ENCODE measurements around the gene PRXL2C. TPM values are rescaled to one million over a fixed set of nuclear protein-coding genes. Genes with fewer than 3 reads are reported as not detected.
"Not testable (repeated sequence)": the region's sequence is repeated elsewhere in the genome, so short reads cannot be mapped to it uniquely, and the experiment has no call there.

PRXL2C gene
- total and polyA plus RNA-seq, 2 experiments from 2014 or later, result 8.8 to 11.0 TPM

DNA sequence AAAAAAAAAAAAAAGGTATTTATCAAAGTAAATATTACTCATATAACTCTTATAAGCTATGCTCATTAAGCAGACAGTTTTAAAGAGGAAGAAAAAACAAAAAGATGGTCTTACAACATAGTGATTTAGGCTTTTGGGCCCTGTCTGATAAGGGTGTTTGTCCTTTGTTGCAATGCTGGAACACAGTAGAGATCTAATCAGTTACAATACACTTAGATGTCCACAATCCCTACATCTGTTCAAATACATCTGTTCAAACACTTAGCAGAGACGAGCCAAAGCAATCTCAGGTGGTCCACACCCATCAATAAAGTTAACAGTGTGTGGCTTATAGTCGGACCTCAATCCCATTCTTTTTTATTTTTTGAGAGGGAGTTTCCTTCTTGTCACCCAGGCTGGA is 11.0 kb downstream of the PRXL2C start:
- Histone ChIP-seq H3K27ac (no peak overlapping the region), H4K20me1 (ENCODE audit: insufficient read depth, poor library complexity, severe bottlenecking) (no peaks in the 10 kb centered on the region), H3K36me3 (replicated peaks; ENCODE audit: insufficient read depth, low read depth) (no peaks in the 10 kb centered on the region), H3K9me2 (replicated peaks; ENCODE audit: insufficient read depth) (no peaks in the 10 kb centered on the region), H3K79me2 (no peaks in the 10 kb centered on the region), H3K27me3 (no peaks in the 10 kb centered on the region), H3K4me1 (ENCODE audit: insufficient read depth) (no peaks in the 10 kb centered on the region), H3K4me2 (no peak overlapping the region), H2AFZ (no peak overlapping the region), H3K9me3 (ENCODE audit: low read depth) (no peaks in the 10 kb centered on the region), H3K4me3 (no peak overlapping the region)
- no peak for DNase-seq (ENCODE audit: low spot score)
- 64% methylated on average over 2 of the region's 2 CpGs for WGBS (ENCODE audit: low lambda C conversion rate, missing lambda C conversion rate)
- TF ChIP-seq, protein P1, sequence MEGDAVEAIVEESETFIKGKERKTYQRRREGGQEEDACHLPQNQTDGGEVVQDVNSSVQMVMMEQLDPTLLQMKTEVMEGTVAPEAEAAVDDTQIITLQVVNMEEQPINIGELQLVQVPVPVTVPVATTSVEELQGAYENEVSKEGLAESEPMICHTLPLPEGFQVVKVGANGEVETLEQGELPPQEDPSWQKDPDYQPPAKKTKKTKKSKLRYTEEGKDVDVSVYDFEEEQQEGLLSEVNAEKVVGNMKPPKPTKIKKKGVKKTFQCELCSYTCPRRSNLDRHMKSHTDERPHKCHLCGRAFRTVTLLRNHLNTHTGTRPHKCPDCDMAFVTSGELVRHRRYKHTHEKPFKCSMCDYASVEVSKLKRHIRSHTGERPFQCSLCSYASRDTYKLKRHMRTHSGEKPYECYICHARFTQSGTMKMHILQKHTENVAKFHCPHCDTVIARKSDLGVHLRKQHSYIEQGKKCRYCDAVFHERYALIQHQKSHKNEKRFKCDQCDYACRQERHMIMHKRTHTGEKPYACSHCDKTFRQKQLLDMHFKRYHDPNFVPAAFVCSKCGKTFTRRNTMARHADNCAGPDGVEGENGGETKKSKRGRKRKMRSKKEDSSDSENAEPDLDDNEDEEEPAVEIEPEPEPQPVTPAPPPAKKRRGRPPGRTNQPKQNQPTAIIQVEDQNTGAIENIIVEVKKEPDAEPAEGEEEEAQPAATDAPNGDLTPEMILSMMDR (IDR thresholded peaks at IDR 0.05; ENCODE audit: poor library complexity), result no peak
- TF ChIP-seq EZH2 (IDR thresholded peaks at IDR 0.05; ENCODE audit: borderline replicate concordance) (no peak), EZH2phosphoT487 (IDR thresholded peaks at IDR 0.05; ENCODE audit: low read depth, severe bottlenecking, unreplicated experiment) (no peak)

DNA sequence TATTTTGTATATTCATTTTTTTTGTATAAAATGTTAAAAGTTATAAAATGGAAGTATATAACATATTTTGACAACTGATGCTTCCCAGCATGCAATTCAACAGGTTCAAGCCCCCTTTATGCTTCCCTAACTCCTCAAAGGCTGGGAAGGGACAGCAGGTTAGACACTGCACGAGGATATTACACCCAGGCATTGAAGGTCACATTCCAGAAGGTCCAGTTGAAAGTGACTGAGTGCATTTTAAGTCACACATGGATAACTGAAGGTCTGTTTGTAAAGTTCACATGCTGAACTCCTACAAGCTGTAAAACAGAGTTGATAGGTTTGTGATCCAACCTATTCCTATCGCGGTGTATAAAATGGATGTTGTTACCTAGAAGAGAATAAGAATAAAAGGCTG is 13.6 kb downstream of the PRXL2C start:
- no peak for DNase-seq (ENCODE audit: low spot score)

DNA sequence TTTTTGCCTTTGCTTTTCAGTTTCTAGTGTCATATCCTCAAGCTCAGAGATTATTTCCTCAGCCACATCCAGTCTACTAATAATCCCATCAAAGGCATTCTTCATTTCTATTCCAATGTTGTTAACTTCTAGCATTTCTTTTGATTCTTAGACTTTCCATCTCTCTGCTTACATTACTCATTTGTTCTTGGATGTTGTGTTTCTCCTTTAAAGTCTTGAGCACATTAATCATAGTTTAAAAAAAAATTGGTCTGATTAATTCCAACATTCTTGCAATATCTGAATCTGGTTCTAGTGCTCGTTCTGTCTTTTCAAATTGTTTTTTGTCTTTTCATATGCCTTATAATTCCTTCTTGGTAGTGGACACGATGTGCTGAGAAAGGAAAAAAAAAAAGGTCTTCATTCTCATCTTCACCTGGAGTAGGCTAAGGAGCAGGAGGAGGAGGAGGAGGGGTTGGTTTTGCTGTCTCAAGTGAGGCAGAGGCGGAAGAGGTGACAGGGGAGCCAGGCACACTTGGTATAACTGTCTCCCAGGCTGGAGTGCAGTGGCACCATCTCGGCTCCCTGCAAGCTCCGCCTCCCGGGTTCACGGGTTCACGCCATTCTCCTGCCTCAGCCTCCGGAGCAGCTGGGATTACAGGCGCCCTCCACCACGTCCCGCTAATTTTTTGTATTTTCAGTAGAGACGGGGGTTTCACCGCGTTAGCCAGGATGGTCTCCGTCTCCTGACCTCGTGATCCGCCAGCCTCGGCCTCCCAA is 16.3 kb downstream of the PRXL2C start:
- no peak for DNase-seq (ENCODE audit: low spot score)
- 92% methylated on average over 19 of the region's 19 CpGs for WGBS (ENCODE audit: low lambda C conversion rate, missing lambda C conversion rate)
- H3K4me1 ChIP-seq (ENCODE audit: insufficient read depth), result no peaks in the 10 kb centered on the region
- no peak overlapping the region for H3K4me2 ChIP-seq
- no peaks in the 10 kb centered on the region for H3K27me3 ChIP-seq
- no peak overlapping the region for H3K4me3 ChIP-seq
- no peak for TF ChIP-seq EZH2phosphoT487 (IDR thresholded peaks at IDR 0.05; ENCODE audit: low read depth, severe bottlenecking, unreplicated experiment)
- TF ChIP-seq EZH2 (IDR thresholded peaks at IDR 0.05; ENCODE audit: borderline replicate concordance), result no peak
- TF ChIP-seq, protein P1 (IDR thresholded peaks at IDR 0.05; ENCODE audit: poor library complexity), result no peak
- H3K27ac ChIP-seq, result no peak overlapping the region
- H4K20me1 ChIP-seq (ENCODE audit: insufficient read depth, poor library complexity, severe bottlenecking), result no peaks in the 10 kb centered on the region
- H2AFZ ChIP-seq, result no peak overlapping the region
- no peaks in the 10 kb centered on the region for H3K79me2 ChIP-seq
- H3K36me3 ChIP-seq (replicated peaks; ENCODE audit: insufficient read depth, low read depth), result no peaks in the 10 kb centered on the region
- H3K9me2 ChIP-seq (replicated peaks; ENCODE audit: insufficient read depth), result no peaks in the 10 kb centered on the region
- H3K9me3 ChIP-seq (ENCODE audit: low read depth), result no peaks in the 10 kb centered on the region

More for the DNA sequence above, 13.6 kb downstream of the PRXL2C start:
- H3K4me1 ChIP-seq (ENCODE audit: insufficient read depth), result no peaks in the 10 kb centered on the region
- no peak for TF ChIP-seq EZH2 (IDR thresholded peaks at IDR 0.05; ENCODE audit: borderline replicate concordance)
- H3K27ac ChIP-seq, result no peak overlapping the region
- no peaks in the 10 kb centered on the region for H3K9me2 ChIP-seq (replicated peaks; ENCODE audit: insufficient read depth)
- no peaks in the 10 kb centered on the region for H4K20me1 ChIP-seq (ENCODE audit: insufficient read depth, poor library complexity, severe bottlenecking)
- H3K36me3 ChIP-seq (replicated peaks; ENCODE audit: insufficient read depth, low read depth), result no peaks in the 10 kb centered on the region
- H2AFZ ChIP-seq, result no peak overlapping the region
- no peak overlapping the region for H3K4me3 ChIP-seq
- no peaks in the 10 kb centered on the region for H3K9me3 ChIP-seq (ENCODE audit: low read depth)
- no peaks in the 10 kb centered on the region for H3K79me2 ChIP-seq
- no peak overlapping the region for H3K4me2 ChIP-seq
- WGBS (ENCODE audit: low lambda C conversion rate, missing lambda C conversion rate), result 81% methylated on average over 3 of the region's 3 CpGs
- no peaks in the 10 kb centered on the region for H3K27me3 ChIP-seq

DNA sequence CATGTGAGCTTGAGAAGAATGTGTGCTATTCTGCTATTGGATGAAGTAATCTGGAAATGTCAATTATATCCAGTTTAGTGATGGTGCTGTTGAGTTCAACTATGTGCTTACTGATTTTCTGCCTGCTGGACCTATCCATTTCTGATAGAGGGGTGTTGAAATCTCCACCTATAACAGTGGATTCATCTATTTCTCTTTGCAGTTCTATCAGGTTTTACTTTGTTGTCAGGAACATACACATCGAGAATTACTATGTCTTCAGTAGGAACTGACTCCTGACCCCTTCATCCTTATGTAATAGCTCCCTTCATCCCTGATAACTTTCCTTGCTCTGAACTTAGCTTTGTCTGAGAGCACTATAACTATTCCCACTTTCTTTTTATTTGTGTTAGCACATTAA is 18.7 kb downstream of the PRXL2C start:
- Histone ChIP-seq H3K79me2 (no peaks in the 10 kb centered on the region), H3K27me3 (no peaks in the 10 kb centered on the region), H4K20me1 (ENCODE audit: insufficient read depth, poor library complexity, severe bottlenecking) (no peaks in the 10 kb centered on the region), H3K9me3 (ENCODE audit: low read depth) (no peaks in the 10 kb centered on the region), H3K4me3 (no peak overlapping the region), H3K4me2 (no peak overlapping the region), H3K27ac (no peak overlapping the region), H2AFZ (no peak overlapping the region), H3K4me1 (ENCODE audit: insufficient read depth) (no peaks in the 10 kb centered on the region), H3K9me2 (replicated peaks; ENCODE audit: insufficient read depth) (no peaks in the 10 kb centered on the region), H3K36me3 (replicated peaks; ENCODE audit: insufficient read depth, low read depth) (no peaks in the 10 kb centered on the region)
- no peak for DNase-seq (ENCODE audit: low spot score)
- TF ChIP-seq EZH2 (IDR thresholded peaks at IDR 0.05; ENCODE audit: borderline replicate concordance) (no peak), EZH2phosphoT487 (IDR thresholded peaks at IDR 0.05; ENCODE audit: low read depth, severe bottlenecking, unreplicated experiment) (no peak)
- TF ChIP-seq, protein P1 (IDR thresholded peaks at IDR 0.05; ENCODE audit: poor library complexity), result no peak
- WGBS (ENCODE audit: low lambda C conversion rate, missing lambda C conversion rate), result 92% methylated on average over 1 of the region's 1 CpG

DNA sequence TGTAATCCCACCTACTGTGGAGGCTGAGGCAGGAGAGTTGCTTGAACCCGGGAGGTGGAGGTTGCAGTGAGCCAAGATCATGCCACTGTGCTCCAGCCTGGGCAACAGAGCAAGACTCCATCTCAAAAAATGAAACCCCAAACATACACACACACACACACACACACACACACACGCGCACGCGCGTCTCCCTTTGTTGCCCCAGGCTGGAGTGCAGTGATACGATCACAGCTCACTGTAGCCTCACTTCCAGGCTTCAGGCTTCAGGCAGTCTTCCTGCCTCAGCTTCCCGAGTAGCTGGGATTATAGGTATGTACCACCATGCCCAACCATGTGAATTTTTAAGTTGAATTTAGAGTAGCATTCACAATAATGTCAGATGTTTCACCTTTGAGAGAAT is 21.5 kb downstream of the PRXL2C start:
- H3K4me1 ChIP-seq (ENCODE audit: insufficient read depth); H4K20me1 ChIP-seq (ENCODE audit: insufficient read depth, poor library complexity, severe bottlenecking); H3K27me3 ChIP-seq; H3K4me3 ChIP-seq; H2AFZ ChIP-seq; H3K36me3 ChIP-seq (replicated peaks; ENCODE audit: insufficient read depth, low read depth); DNase-seq (ENCODE audit: low spot score); H3K9me2 ChIP-seq (replicated peaks; ENCODE audit: insufficient read depth); H3K9me3 ChIP-seq (ENCODE audit: low read depth); H3K4me2 ChIP-seq; H3K27ac ChIP-seq; H3K79me2 ChIP-seq: not testable (repeated sequence)
- 93% methylated on average over 8 of the region's 8 CpGs for WGBS (ENCODE audit: low lambda C conversion rate, missing lambda C conversion rate)

Measured in hepatocyte (in vitro differentiated cells).